ENCODE data around the gene STUB1. TPM values are rescaled to one million over a fixed set of nuclear protein-coding genes. Genes with fewer than 3 reads are reported as not detected.

STUB1 gene
- total and polyA plus RNA-seq, 2 of the 8 experiments (the other 6 are each of a cell fraction or from before 2014, with no cell fraction given): 89.9 to 103 TPM

DNA sequence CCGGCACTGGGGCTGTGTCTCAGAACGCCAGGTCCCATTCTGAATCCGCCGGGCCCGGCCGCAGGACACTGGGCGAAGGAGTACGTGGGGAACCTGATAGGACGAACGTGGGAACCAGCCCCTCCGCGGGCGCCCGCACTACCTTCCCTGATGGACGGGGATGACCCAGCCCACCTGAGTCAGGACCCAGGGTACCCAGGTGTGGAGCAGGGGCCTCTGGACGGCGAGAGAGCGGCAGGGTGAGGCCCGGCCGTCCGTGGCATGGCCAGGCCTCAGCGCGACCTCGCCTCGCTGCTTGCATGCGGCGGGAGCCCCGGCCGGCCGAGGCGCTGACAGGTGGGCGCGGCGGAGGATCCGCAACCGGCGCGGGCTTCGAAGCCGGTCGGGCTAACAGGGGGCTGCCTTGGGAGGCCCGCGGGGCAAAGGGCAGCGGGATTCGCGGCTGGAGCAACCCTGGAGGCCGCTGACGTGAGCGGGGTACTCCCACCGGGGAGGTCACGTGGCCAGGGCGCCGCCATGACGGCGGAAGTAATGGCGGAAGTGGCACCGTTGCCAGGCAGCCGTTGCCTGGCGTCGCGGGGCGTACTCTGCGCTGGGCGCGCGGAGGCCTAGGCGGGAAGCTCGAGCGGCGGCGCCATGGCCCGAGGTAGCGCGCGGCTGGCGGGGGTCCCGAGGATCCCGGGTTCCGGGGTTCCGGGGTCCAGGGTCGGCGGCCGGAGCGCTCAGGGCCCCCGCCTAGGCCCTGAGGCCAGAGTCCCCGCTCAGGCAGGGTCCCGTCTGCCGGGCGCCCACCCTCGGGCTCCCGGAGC, 31.2 kb upstream of the STUB1 start, which contains the start of gene WDR90:
Gene WDR90, plus strand, starts transcription at position 585 of the 809 bp plus-strand sequence. Its CDS starts 52 bp downstream, at position 637.
- H3K27ac ChIP-seq (ENCODE audit: low read depth, low read length): peak within 1 kb of the TSS; percentile 35; the same call in 1 of the 2 replicates
- H3K56ac ChIP-seq (replicated peaks; ENCODE audit: insufficient read length, low read depth, low read length): peak within 1 kb of the TSS; percentile 77
- no peak within 1 kb of the TSS for H3K14ac ChIP-seq (ENCODE audit: insufficient read length)
- no peaks in the 10 kb centered on the region for H3K79me2 ChIP-seq (ENCODE audit: control insufficient read depth in 1 of 2, insufficient read depth in 2 of 2, low read length in 2 of 2)
- no peak within 1 kb of the TSS for H2BK15ac ChIP-seq (ENCODE audit: low read length)
- peak within 1 kb of the TSS; percentile 67 to 86 for H3K4me2 ChIP-seq (ENCODE audit: insufficient read depth in 1 of 2, low read depth in 2 of 2, low read length in 2 of 2)
- H4K20me1 ChIP-seq (replicated peaks in 1 of 2; ENCODE audit: control insufficient read depth in 1 of 2, insufficient read depth in 2 of 2, low read length in 2 of 2): peaks cover 0 to 9% of the 10 kb centered on the region in 2 experiments
- H2BK120ac ChIP-seq (replicated peaks; ENCODE audit: low read depth, low read length): no peak within 1 kb of the TSS
- H3K79me1 ChIP-seq (ENCODE audit: low read depth, low read length): no peaks in the 10 kb centered on the region; the same call in 1 of the 2 replicates
- no peak within 1 kb of the TSS for H3K23ac ChIP-seq (ENCODE audit: insufficient read length)
- H3K23me2 ChIP-seq (ENCODE audit: low read depth, low read length): peaks cover 7% of the 10 kb centered on the region
- no peak within 1 kb of the TSS for H3K4ac ChIP-seq (replicated peaks; ENCODE audit: insufficient read length, low read depth, low read length)
- H4K8ac ChIP-seq (ENCODE audit: extremely low read depth, insufficient read depth, low read length): peak within 1 kb of the TSS; percentile 82
- H3K36me3 ChIP-seq (ENCODE audit: control insufficient read depth in 2 of 4, insufficient read depth in 4 of 4, low read length in 3 of 4): peaks cover 0 to 9% (median 1%) of the 10 kb centered on the region in 4 experiments; a peak in 1 of 8 replicates
- ChIA-PET CTCF (ENCODE audit: partially characterized antibody) (interaction anchor here (0.6 to 7.9 kb wide), 25 partner anchors 8 to 638 kb away, joined by 3 to 104 read pairs (median 5); partner anchors contain the start of genes JMJD8, METTL26, NHLRC4 and RHBDL1), POLR2A (ENCODE audit: partially characterized antibody) (interaction anchor here (0.8 to 2.9 kb wide), 21 partner anchors 9 to 278 kb away, joined by 3 to 14 read pairs (median 4); partner anchors contain the start of genes JMJD8, METTL26, MRPL28 and RHBDL1)
- H3K9ac ChIP-seq (replicated peaks in 1 of 4; ENCODE audit: extremely low read depth in 1 of 4, low read depth in 3 of 4, low read length in 3 of 4): peak within 1 kb of the TSS; percentile 38 to 55 (median 50); a peak in 6 of 7 replicates
- peak within 1 kb of the TSS; percentile 32 for H3K18ac ChIP-seq (ENCODE audit: extremely low read depth, low read length)
- H3K4me3 ChIP-seq (ENCODE audit: extremely low read depth in 1 of 4, insufficient read depth in 2 of 4, low read depth in 3 of 4, low read length in 4 of 4): peak within 1 kb of the TSS; percentile 59 to 76 (median 68)
- no peak for FAIRE-seq
- peak in 1 of 2 experiments; percentile 97 for DNase-seq (ENCODE audit: low read depth in 1 of 2, low spot score in 2 of 2)
- H4K91ac ChIP-seq (replicated peaks; ENCODE audit: insufficient read length, low read length): peak within 1 kb of the TSS; percentile 6
- peak within 1 kb of the TSS; percentile 28 for H4K5ac ChIP-seq (ENCODE audit: insufficient read length, low read depth, low read length)
- no peaks in the 10 kb centered on the region for H3K9me3 ChIP-seq (ENCODE audit: insufficient read depth in 2 of 2, low read depth in 1 of 2, low read length in 1 of 2)
- no peak within 1 kb of the TSS for H2AFZ ChIP-seq (ENCODE audit: low read length)
- peak within 1 kb of the TSS; percentile 52 for H2BK5ac ChIP-seq (ENCODE audit: low read depth, low read length)
- H3K27me3 ChIP-seq (replicated peaks in 1 of 4; ENCODE audit: control insufficient read depth in 3 of 4, extremely low read depth in 1 of 4, insufficient read depth in 3 of 4, low read length in 3 of 4): no peaks in the 10 kb centered on the region
- no peak within 1 kb of the TSS for H2AK5ac ChIP-seq (ENCODE audit: low read depth, low read length)
- peak within 1 kb of the TSS; percentile 50; the same call in 1 of the 2 replicates for H2BK12ac ChIP-seq (ENCODE audit: low read depth, low read length)
- 2% methylated on average over 82 of the region's 91 CpGs; no CpG with 5 or more reads in 1 of the 2 experiments for WGBS, 2 experiments (ENCODE audit: extremely low coverage in 1 of 2, insufficient coverage in 1 of 2, insufficient read length in 1 of 2, insufficient replicate concordance in 2 of 2, low coverage in 1 of 2, low lambda C conversion rate in 2 of 2, missing lambda C conversion rate in 1 of 2)
- H3K4me1 ChIP-seq (replicated peaks in 1 of 4; ENCODE audit: control insufficient read depth in 3 of 4, insufficient read depth in 4 of 4, low read length in 3 of 4): peaks cover 0 to 4% (median under 1%) of the 10 kb centered on the region in 4 experiments; a peak in 4 of 7 replicates
- H2BK20ac ChIP-seq (ENCODE audit: low read length): no peak within 1 kb of the TSS
- peak; percentile 58 for TF ChIP-seq KDM4A (IDR thresholded peaks at IDR 0.05; ENCODE audit: low read depth, low read length, severe bottlenecking)
- 0 out of 2 replicates have a peak, but pooled peaks have one; percentile 43 for TF ChIP-seq KDM5A (IDR thresholded peaks at IDR 0.05; ENCODE audit: low read length)
- TF ChIP-seq, protein P1, sequence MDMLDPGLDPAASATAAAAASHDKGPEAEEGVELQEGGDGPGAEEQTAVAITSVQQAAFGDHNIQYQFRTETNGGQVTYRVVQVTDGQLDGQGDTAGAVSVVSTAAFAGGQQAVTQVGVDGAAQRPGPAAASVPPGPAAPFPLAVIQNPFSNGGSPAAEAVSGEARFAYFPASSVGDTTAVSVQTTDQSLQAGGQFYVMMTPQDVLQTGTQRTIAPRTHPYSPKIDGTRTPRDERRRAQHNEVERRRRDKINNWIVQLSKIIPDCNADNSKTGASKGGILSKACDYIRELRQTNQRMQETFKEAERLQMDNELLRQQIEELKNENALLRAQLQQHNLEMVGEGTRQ (IDR thresholded peaks at IDR 0.05; ENCODE audit: low read length): peak; percentile 96
- peak in 1 of 2 experiments; percentile 49; a peak in 1 of 3 replicates for TF ChIP-seq POLR2A (IDR thresholded peaks at IDR 0.05; ENCODE audit: control extremely low read depth in 1 of 2, low read depth in 2 of 2, low read length in 2 of 2)
- TF ChIP-seq ASH2L (IDR thresholded peaks at IDR 0.05; ENCODE audit: low read length): peak; percentile 59
- peak; percentile 49 for TF ChIP-seq PHF8 (conservative IDR thresholded peaks at IDR 0.05; ENCODE audit: low read depth, low read length)
- peak; percentile 98 for TF ChIP-seq YY1 (IDR thresholded peaks at IDR 0.05; ENCODE audit: low read depth, low read length)
- peak; percentile 66 for TF ChIP-seq EGR1 (IDR thresholded peaks at IDR 0.05; ENCODE audit: borderline replicate concordance, low read depth, low read length)
- TF ChIP-seq SIN3A (conservative IDR thresholded peaks at IDR 0.05 in 1 of 2, IDR thresholded peaks at IDR 0.05 in 1 of 2; ENCODE audit: low read depth in 1 of 2, low read length in 2 of 2): peak; percentile 94 to 99
